Muscle of leg (tissue), 11 donors: Measurements from ENCODE around the gene ICAM1. TPM values are rescaled to one million over a fixed set of nuclear protein-coding genes. Genes with fewer than 3 reads are reported as not detected.

ENCODE experiments used
- DNase-seq: peaks from one replicate; pipeline ENCODE4 v3.0.0; 2013
- H3K27ac ChIP-seq: one replicate; pipeline ENCODE4 v1.5.1; 2013; ENCODE audit warnings: mild to moderate bottlenecking, low read length, control low read depth
- H3K27me3 ChIP-seq: one replicate; pipeline ENCODE4 v1.6.1; 2013; ENCODE audit warnings: low read length; ENCODE audit not compliant: control insufficient read depth, insufficient read depth
- H3K36me3 ChIP-seq: one replicate; pipeline ENCODE4 v1.6.1; 2013; ENCODE audit warnings: low read length; ENCODE audit not compliant: control insufficient read depth, insufficient read depth
- H3K4me1 ChIP-seq: one replicate; pipeline ENCODE4 v1.6.1; 2013; ENCODE audit warnings: low read length; ENCODE audit not compliant: control insufficient read depth, insufficient read depth
- H3K4me3 ChIP-seq: one replicate; pipeline ENCODE4 v1.5.1; 2013; ENCODE audit warnings: low read length, control low read depth
- H3K9me3 ChIP-seq: replicated peaks from 2 replicates; pipeline ENCODE4 v1.6.1; 2013; ENCODE audit warnings: low read depth, low read length; ENCODE audit not compliant: control insufficient read depth
- WGBS: methylation state at CpG from one replicate; pipeline ENCODE4 v1.1.5; 2013; ENCODE audit warnings: missing lambda C conversion rate; ENCODE audit not compliant: insufficient coverage; 5-methylcytosine and 5-hydroxymethylcytosine counted together
- polyA plus RNA-seq, 8 donors: library from polyadenylated mRNA; unstranded; fragments of 120-200 nt; gene quantifications; one replicate each; pipeline versions ENCODE4 v1.2.1 to v1.2.3, GENCODE V29; 2013; ENCODE audit warnings: inconsistent platforms in 1 of 8, low replicate concordance in 1 of 8; ENCODE audit not compliant: insufficient read length in 8 of 8, insufficient read depth in 1 of 8
- total RNA-seq: library from RNA; stranded (reverse); fragments of 120-200 nt; gene quantifications from one replicate; pipeline ENCODE4 v1.2.4, GENCODE V29; 2013

ICAM1 gene
- total and polyA plus RNA-seq, 9 donors: 4.7 to 10.1 (median 7.9) TPM

DNA sequence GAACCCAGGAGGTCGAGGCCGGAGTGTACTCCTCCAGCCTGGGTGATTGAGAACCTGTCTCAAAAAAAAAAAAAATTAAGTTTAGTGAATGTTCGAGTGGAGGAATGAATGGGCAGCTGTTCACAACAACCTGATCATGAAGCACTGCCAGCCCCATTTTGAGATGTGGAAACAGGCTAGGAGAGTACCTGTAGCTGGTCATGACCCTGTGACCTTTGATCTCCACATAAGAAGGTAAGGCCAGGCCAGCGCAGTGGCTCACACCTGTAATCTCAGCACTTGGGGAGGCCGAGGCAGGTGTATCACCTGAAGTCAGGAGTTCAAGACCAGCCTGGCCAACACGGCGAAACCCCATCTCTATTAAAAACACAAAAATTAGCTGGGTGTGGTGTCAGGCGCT is 54.8 kb downstream of the ICAM1 start:
- Histone ChIP-seq H3K36me3 (peaks cover 86% of the 10 kb centered on the region), H3K4me3 (no peak overlapping the region), H3K4me1 (no peaks in the 10 kb centered on the region), H3K27ac (no peak overlapping the region), H3K9me3 (no peaks in the 10 kb centered on the region), H3K27me3 (no peaks in the 10 kb centered on the region)
- WGBS: 80% methylated on average over 4 of the region's 8 CpGs
- DNase-seq: no peak

DNA sequence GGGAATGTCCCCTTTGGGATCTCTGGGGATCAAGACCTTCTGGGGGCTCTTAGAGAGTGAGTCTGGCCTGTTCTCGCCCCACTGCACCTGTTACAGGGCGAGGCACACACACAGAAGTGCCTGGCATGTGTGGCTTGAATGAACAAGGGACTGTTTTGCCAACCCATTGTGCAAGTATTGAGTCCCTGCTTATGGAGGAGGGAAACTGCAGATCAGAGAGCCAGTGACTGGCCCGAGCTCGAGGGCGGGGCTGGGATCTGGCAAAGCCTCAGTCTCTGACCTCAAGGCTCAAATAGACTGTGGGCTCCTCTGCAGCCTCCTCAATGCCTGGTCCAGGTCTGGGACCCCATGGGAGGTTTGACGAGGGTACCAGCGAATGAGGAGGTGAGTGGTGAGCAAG is 56.9 kb downstream of the ICAM1 start:
- 93% methylated on average over 7 of the region's 7 CpGs for WGBS
- no peak overlapping the region for H3K4me3 ChIP-seq
- peaks cover 66% of the 10 kb centered on the region for H3K36me3 ChIP-seq

DNA sequence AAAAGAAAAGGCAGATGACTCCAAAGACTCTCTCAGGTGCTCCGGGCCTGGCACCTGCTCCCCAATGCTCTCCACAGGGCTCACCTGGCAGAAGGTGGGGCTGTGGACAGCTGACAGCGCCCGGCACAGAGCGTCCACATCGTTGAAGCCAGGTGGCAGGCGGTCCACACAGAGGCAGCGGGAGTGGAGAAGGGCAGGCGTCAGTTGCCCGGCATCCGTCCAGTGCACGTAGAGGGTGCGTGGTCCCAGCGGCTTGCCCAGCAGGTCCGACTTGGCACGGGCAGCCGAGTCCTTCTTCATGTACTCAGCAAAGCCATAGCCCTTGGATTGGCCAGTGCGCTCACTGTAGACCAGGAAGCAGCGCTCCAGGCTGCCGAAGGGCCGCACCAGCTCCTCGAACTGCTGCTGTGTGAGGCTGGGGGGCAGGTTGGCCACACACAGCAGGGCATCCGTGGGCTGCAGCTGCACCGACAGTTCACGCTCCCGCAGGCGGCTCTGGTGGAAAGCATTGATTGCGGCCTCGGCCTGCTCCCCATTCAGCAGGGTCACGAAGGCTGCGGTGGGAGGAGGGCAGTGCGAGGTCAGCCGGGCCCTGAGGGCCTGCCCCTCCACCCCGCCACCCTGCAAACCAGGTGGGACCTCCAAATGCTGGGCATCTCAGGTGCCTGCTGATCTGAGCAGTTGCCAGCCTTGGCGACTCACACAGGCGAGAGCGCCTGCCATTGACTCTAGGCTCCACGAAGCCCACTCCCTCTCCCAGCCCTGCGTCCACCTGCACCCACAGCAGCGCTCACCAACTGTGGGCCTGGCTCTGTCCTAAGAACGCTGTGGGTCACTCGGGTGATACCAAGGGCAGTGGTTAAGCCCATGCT is 57.9 kb downstream of the ICAM1 start:
- 95% methylated on average over 41 of the region's 41 CpGs for WGBS
- no peak overlapping the region for H3K27ac ChIP-seq
- H3K4me3 ChIP-seq: no peak overlapping the region
- H3K9me3 ChIP-seq: no peaks in the 10 kb centered on the region
- peaks cover 10% of the 10 kb centered on the region for H3K4me1 ChIP-seq
- H3K27me3 ChIP-seq: no peaks in the 10 kb centered on the region
- peaks cover 56% of the 10 kb centered on the region for H3K36me3 ChIP-seq
- DNase-seq: no peak

More for the DNA sequence above, 56.9 kb downstream of the ICAM1 start:
- Histone ChIP-seq H3K27me3 (no peaks in the 10 kb centered on the region), H3K4me1 (peaks cover 8% of the 10 kb centered on the region), H3K27ac (no peak overlapping the region), H3K9me3 (no peaks in the 10 kb centered on the region)
- DNase-seq: no peak

DNA sequence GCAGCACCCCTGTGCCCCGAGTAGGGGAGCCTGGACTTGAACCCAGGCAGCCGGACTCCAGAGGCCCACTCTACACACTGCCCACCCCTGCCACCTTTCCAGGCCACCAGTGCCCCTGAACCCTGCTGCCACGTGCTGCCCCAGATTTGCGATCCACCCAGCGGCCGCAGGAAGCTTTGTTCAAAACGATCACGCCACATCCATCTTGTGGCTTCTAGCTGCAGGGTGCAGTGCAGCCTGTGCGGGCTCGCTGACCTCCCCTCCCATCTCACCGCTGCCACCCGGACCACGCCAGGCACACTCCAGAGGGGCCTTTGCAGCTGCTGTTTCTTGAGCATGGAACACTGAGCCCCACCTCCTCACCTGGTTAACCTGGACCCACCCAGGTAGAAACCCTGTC is 58.6 kb downstream of the ICAM1 start:
- WGBS: 93% methylated on average over 11 of the region's 13 CpGs

DNA sequence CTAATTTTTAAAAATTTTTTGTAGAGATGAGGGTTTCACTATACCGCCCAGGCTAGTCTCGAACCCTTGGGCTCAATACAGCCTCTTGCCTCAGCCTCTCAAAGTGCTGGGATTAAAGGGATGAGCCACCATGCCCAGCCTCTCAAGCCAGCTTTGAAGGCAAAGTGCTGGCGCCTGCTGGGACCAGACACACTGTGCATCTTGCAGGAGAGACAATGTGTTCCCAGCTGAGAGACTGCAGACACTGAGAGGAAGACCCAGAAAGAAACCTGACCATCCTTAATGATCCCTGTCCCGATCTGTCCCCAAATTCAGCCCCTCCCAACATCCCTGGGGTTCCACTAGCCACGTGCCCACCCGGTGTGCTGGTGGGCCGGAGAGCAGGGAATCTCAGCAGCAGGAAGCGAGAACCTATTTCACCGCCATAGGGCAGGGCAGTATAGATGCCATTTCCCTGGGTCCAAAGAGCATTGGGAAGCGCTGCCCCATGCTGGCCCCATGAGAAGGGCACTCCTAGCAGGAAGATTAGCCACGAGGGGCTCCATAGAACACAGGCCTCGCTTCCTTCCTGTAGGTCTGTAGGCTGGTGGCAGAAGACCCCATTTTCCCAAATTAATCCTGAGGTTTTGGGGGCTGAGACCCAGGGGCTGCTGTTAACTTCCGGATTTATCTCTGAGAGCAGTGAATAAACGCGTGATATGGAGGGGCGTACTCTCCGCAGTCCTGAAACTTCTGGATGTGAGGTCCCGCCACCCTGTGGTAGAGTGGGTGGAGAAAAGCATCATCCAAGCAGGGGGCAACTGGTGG is 61.4 kb downstream of the ICAM1 start:
- peaks cover 25% of the 10 kb centered on the region for H3K4me1 ChIP-seq
- H3K27ac ChIP-seq: peak overlapping the region; percentile 98
- peak overlapping the region; percentile 99 for H3K4me3 ChIP-seq
- no peak for DNase-seq
- peaks cover 31% of the 10 kb centered on the region for H3K36me3 ChIP-seq
- WGBS: 39% methylated on average over 12 of the region's 18 CpGs
- no peaks in the 10 kb centered on the region for H3K27me3 ChIP-seq
- no peaks in the 10 kb centered on the region for H3K9me3 ChIP-seq

More for the DNA sequence above, 58.6 kb downstream of the ICAM1 start:
- DNase-seq: no peak
- peaks cover 50% of the 10 kb centered on the region for H3K36me3 ChIP-seq
- no peak overlapping the region for H3K4me3 ChIP-seq
- no peaks in the 10 kb centered on the region for H3K27me3 ChIP-seq
- H3K27ac ChIP-seq: no peak overlapping the region
- no peaks in the 10 kb centered on the region for H3K9me3 ChIP-seq
- H3K4me1 ChIP-seq: peaks cover 17% of the 10 kb centered on the region

DNA sequence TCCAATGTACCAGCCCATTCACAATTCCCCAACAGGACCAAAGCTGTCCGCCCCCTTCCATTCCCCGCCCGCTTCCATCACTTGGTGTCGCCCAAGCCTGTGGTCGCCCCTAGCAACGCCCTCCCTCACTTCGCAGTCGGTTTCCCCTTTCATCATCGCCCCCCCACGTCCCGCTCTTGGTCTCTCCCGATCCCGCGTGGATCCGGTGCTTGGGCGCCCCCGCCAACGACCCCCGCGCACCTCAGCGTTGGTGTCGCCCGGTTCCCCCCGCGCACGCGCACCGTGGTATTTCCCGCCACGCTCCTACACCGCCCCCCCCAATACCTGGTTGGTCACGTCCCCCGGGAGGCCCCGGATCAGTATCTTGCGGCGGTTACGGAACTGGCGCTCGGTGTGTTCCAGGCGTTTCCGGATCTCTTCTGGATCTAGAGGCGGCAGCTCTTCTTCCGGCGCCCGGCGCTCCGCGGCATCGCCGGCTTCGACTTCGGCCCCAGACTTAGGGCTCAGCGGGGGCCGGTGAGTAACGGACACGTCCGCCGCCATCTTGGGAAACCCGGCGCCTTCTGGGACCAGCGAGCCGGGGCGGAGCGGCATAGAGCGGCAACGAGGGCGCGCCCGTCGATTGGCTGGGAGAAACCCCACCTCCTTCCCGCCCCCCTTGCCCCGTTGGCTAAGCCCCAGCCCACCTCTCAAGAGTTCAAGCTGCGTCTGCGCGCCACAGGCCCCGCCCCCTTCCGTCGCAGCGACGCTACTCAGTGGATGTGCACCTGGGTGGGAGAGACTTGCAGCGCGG is 62.2 kb downstream of the ICAM1 start, which contains the start of gene RAVER1:
Gene RAVER1 (minus strand): TSS at position 565 of the 793 bp plus-strand sequence. CDS start 22 bp downstream, at position 543.
- Histone ChIP-seq H3K36me3 (peaks cover 23% of the 10 kb centered on the region), H3K27me3 (no peaks in the 10 kb centered on the region), H3K4me1 (peaks cover 25% of the 10 kb centered on the region), H3K9me3 (no peaks in the 10 kb centered on the region), H3K4me3 (peak within 1 kb of the TSS; percentile 99), H3K27ac (peak within 1 kb of the TSS; percentile 98)
- WGBS: under 1% methylated on average over 63 of the region's 82 CpGs
- peak; percentile 99 for DNase-seq

DNA sequence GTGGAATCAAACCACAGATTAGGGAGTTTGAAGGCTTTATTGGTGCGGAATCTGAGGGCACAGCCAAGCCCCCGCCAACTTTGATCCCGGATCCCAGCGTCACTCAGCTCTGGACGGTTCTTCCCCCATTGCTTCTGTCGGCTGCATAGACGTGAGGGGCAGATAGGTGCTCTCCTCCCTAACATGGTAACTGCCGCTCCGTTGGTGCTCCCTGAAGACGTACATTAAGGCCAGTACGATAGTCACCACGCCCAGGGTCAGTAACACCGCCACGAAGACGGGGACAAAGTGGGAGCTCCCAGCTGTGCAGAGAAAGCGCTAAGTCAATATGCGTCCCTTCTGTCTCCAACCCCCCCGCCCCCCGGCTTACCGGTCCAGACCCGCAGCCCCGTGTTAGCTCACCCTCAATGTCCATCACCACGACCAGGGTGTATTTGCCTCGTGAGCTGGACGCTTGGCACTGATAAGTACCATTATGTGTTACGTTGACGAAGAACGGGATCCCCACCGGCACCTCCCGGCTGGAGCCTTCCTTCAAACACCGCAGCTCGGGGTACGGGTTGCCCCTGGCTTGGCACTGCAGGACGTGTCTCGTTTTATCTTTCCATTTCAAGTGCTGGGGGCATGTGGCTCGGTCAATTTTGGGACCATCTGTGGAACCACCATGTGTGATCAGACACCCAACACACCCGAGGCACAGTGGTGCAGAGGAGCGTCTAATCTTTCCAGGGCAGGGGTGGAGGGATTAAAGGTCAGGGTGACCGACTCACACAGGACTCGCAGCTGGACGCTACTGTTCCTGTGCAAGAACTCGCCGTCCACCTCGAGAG is 63.1 kb downstream of the ICAM1 start:
- Histone ChIP-seq H3K27ac (peak overlapping the region; percentile 80), H3K27me3 (no peaks in the 10 kb centered on the region), H3K4me1 (peaks cover 25% of the 10 kb centered on the region), H3K4me3 (peak overlapping the region; percentile 99), H3K36me3 (peaks cover 14% of the 10 kb centered on the region), H3K9me3 (no peaks in the 10 kb centered on the region)
- DNase-seq: peak; percentile 17
- 6% methylated on average over 32 of the region's 44 CpGs for WGBS

DNA sequence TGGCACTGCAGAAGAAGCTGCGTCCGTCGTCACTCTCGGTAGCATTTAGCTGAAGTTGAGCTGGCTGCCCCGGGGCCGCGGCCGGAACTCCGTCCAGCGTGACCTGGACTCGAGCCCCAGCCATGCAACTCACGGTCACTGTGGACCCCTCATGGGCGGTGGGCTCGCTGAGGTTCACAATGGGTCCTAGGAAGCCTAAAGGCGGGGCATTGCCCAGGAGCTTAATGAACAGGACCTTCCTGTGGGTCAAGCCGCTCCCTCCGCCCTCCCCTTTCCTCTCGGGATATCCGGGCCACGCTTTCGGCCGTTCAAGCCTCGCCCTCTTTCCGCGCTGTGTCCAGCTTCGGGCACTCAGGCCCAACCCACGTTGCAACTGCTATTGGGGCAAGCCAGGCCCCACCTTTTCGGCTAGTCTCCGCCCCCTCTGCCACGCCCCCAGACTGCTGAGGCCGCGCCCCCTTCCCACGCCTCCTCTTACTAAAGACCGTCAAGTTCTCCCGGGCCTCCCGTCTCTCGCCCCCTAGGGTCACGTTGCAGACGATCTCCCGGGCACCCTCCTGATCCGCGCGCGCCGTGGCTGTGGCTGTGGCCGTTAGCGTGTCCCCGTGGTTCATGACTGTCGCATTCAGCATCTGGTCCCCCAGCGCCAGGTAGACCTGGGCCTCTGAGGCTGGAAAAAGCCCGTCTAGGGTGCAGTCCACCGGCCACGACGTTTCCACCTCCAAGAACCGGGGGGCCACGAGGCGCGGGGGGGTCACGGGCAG is 63.9 kb downstream of the ICAM1 start:
- peaks cover 8% of the 10 kb centered on the region for H3K36me3 ChIP-seq
- peak; percentile 93 for DNase-seq
- H3K27me3 ChIP-seq: no peaks in the 10 kb centered on the region
- 5% methylated on average over 56 of the region's 59 CpGs for WGBS
- peak overlapping the region; percentile 99 for H3K4me3 ChIP-seq
- peak overlapping the region; percentile 69 for H3K27ac ChIP-seq
- no peaks in the 10 kb centered on the region for H3K9me3 ChIP-seq
- peaks cover 27% of the 10 kb centered on the region for H3K4me1 ChIP-seq
